Activated CD4-positive, alpha-beta T cell treated with anti-CD3 and anti-CD28 coated beads, Interleukin-2, Interleukin-4, amounts not matched to agents 100 ng/mL and 50 ng/mL, durations not matched to agents 16 hours and 8 hours (primary cell): Measurements from ENCODE around the gene RETN.

Experiments
- DNase-seq: peaks from one replicate; pipeline ENCODE4 v3.0.0-alpha.2; 2020; ENCODE audit warnings: low spot score

RETN gene

GRCh38 chr19:7668842-7669241 is at the start of gene RETN:
Gene RETN (plus strand): TSS chr19:7669049. CDS start chr19:7669327, 278 bp downstream.
- no peak for DNase-seq

GRCh38 chr19:7619671-7620441 is 49.0 kb upstream of the RETN start:
- DNase-seq: no peak

- DNase-seq: no peak
Observed at GRCh38 chr19:7620442-7621412, 48.1 kb upstream of the RETN start.

GRCh38 chr19:7622933-7623685 is 45.7 kb upstream of the RETN start:
- DNase-seq: no peak

- DNase-seq: no peak
Observed at GRCh38 chr19:7623725-7624603, 44.9 kb upstream of the RETN start.

- no peak for DNase-seq
Observed at GRCh38 chr19:7624810-7625209, 44.0 kb upstream of the RETN start.

- no peak for DNase-seq
Observed at GRCh38 chr19:7625763-7626372, 43.0 kb upstream of the RETN start.

- no peak for DNase-seq
Observed at GRCh38 chr19:7627166-7627565, 41.7 kb upstream of the RETN start.

- DNase-seq: no peak
Observed at GRCh38 chr19:7628589-7629311, 40.1 kb upstream of the RETN start.

GRCh38 chr19:7629347-7630054 is 39.3 kb upstream of the RETN start, which contains the start of the genes PET100 and XAB2:
Gene PET100 (plus strand): TSS chr19:7629793. CDS start chr19:7629834, 41 bp downstream.
Gene XAB2 (minus strand): TSS chr19:7629545. CDS start chr19:7629527, 18 bp downstream.
- peak; percentile 98 for DNase-seq

GRCh38 chr19:7631577-7631976 is 37.3 kb upstream of the RETN start:
- no peak for DNase-seq

- no peak for DNase-seq
Observed at GRCh38 chr19:7632340-7633203, 36.3 kb upstream of the RETN start.

- no peak for DNase-seq
Observed at GRCh38 chr19:7633698-7634097, 35.2 kb upstream of the RETN start, which contains the start of gene PCP2. Gene PCP2 (minus strand): TSS chr19:7633719. CDS start chr19:7633457, 262 bp downstream.

- DNase-seq: no peak
Observed at GRCh38 chr19:7635670-7636069, 33.2 kb upstream of the RETN start.

- no peak for DNase-seq
Observed at GRCh38 chr19:7636317-7636690, 32.5 kb upstream of the RETN start.

GRCh38 chr19:7636691-7637373 is 32.0 kb upstream of the RETN start, which contains the start of gene STXBP2:
Gene STXBP2 (plus strand): TSS chr19:7637110. CDS start chr19:7637150, 40 bp downstream.
- peak; percentile 91 for DNase-seq
